HG02938 (cell line): ENCODE data around the gene NKX6-1.

Experiments
- ATAC-seq: cut with Tn5 transposase; IDR thresholded peaks from one replicate; pipeline ENCODE4 v1.9.1; 2021; ENCODE audit warnings: mild to moderate bottlenecking, moderate library complexity; ENCODE audit not compliant: unreplicated experiment

Gene NKX6-1

GRCh38 chr4:84481077-84481859 lies 17.8 kb downstream of the NKX6-1 start:
- ATAC-seq, result no peak

GRCh38 chr4:84480082-84480481 lies 19.0 kb downstream of the NKX6-1 start:
- no peak for ATAC-seq

- ATAC-seq, result no peak
These were observed 19.4 kb downstream of the NKX6-1 start for GRCh38 chr4:84479663-84480062.

- ATAC-seq, result no peak
These were observed 21.4 kb downstream of the NKX6-1 start for GRCh38 chr4:84477738-84478137.

GRCh38 chr4:84474107-84474506 lies 25.0 kb downstream of the NKX6-1 start:
- ATAC-seq, result no peak

- no peak for ATAC-seq
These were observed 26.9 kb downstream of the NKX6-1 start for GRCh38 chr4:84472154-84472553.

GRCh38 chr4:84470204-84470785 lies 28.8 kb downstream of the NKX6-1 start:
- no peak for ATAC-seq

GRCh38 chr4:84467601-84468000 lies 31.5 kb downstream of the NKX6-1 start:
- no peak for ATAC-seq

GRCh38 chr4:84459783-84460182 lies 39.3 kb downstream of the NKX6-1 start:
- ATAC-seq, result no peak

GRCh38 chr4:84456157-84456556 lies 42.9 kb downstream of the NKX6-1 start:
- ATAC-seq, result no peak

- ATAC-seq, result no peak
These were observed 43.4 kb downstream of the NKX6-1 start for GRCh38 chr4:84455697-84456096.

GRCh38 chr4:84451546-84451945 lies 47.5 kb downstream of the NKX6-1 start:
- ATAC-seq, result no peak

GRCh38 chr4:84443523-84443922 lies 55.6 kb downstream of the NKX6-1 start:
- ATAC-seq, result no peak

- ATAC-seq, result no peak
These were observed 56.3 kb downstream of the NKX6-1 start for GRCh38 chr4:84442778-84443177.
